Measurements from ENCODE around the gene NANS.
"Not testable (repeated sequence)": the region's sequence is repeated elsewhere in the genome, so short reads cannot be mapped to it uniquely, and the experiment has no call there.

NANS gene

GRCh38 chr9:98101868-98102273 lies 45.3 kb downstream of the NANS start:
- no peak for DNase-seq (ENCODE audit: extremely low spot score)
- no peak for TF ChIP-seq TARDBP (IDR thresholded peaks at IDR 0.05)
- no peak for TF ChIP-seq FOXM1 (IDR thresholded peaks at IDR 0.05; ENCODE audit: borderline replicate concordance)
- no peak for TF ChIP-seq NFRKB (IDR thresholded peaks at IDR 0.05)
- no peak for TF ChIP-seq ZNF384 (IDR thresholded peaks at IDR 0.05)
- no peak for TF ChIP-seq SP1 (IDR thresholded peaks at IDR 0.05)
- TF ChIP-seq FOXK2 (IDR thresholded peaks at IDR 0.05) = no peak
- TF ChIP-seq PKNOX1 (IDR thresholded peaks at IDR 0.05) = no peak
- no peak for TF ChIP-seq ELF4 (IDR thresholded peaks at IDR 0.05)
- no peak for TF ChIP-seq CTBP1 (IDR thresholded peaks at IDR 0.05; ENCODE audit: borderline replicate concordance)
- TF ChIP-seq L3MBTL2 (conservative IDR thresholded peaks at IDR 0.05) = no peak
- no peak for TF ChIP-seq ARNT (IDR thresholded peaks at IDR 0.05)
- no peak for TF ChIP-seq LEF1 (IDR thresholded peaks at IDR 0.05; ENCODE audit: borderline replicate concordance)
- no peak for TF ChIP-seq HDGF (IDR thresholded peaks at IDR 0.05; ENCODE audit: borderline replicate concordance)
- TF ChIP-seq BHLHE40 (IDR thresholded peaks at IDR 0.05; ENCODE audit: borderline replicate concordance) = no peak
- no peak for TF ChIP-seq SUZ12 (IDR thresholded peaks at IDR 0.05)
- POLR2A ChIA-PET = no interaction called here
- CTCF ChIA-PET = no interaction called here

GRCh38 chr9:98104445-98104881 lies 47.9 kb downstream of the NANS start:
- ChIA-PET POLR2A (no interaction called here), CTCF (no interaction called here)
- no peak for TF ChIP-seq ELF4 (IDR thresholded peaks at IDR 0.05)
- no peak for TF ChIP-seq FOXA1 (IDR thresholded peaks at IDR 0.05)
- no peak for DNase-seq (ENCODE audit: extremely low spot score)

- no peak for DNase-seq (ENCODE audit: extremely low spot score)
- CTCF ChIA-PET = no interaction called here
- TF ChIP-seq HDGF (IDR thresholded peaks at IDR 0.05; ENCODE audit: borderline replicate concordance) (no peak), BHLHE40 (IDR thresholded peaks at IDR 0.05; ENCODE audit: borderline replicate concordance) (no peak), NFRKB (IDR thresholded peaks at IDR 0.05) (no peak), ELF4 (IDR thresholded peaks at IDR 0.05) (no peak), LEF1 (IDR thresholded peaks at IDR 0.05; ENCODE audit: borderline replicate concordance) (no peak), L3MBTL2 (conservative IDR thresholded peaks at IDR 0.05) (no peak), ZNF384 (IDR thresholded peaks at IDR 0.05) (no peak), SUZ12 (IDR thresholded peaks at IDR 0.05) (no peak), FOXK2 (IDR thresholded peaks at IDR 0.05) (no peak), CTBP1 (IDR thresholded peaks at IDR 0.05; ENCODE audit: borderline replicate concordance) (no peak), SP1 (IDR thresholded peaks at IDR 0.05) (no peak)
- POLR2A ChIA-PET = no interaction called here
These were observed 48.5 kb downstream of the NANS start for GRCh38 chr9:98105006-98105405.

GRCh38 chr9:98107926-98108325 lies 51.4 kb downstream of the NANS start:
- DNase-seq (ENCODE audit: extremely low spot score) = no peak
- TF ChIP-seq ZNF384 (IDR thresholded peaks at IDR 0.05) = no peak
- no peak for TF ChIP-seq HDGF (IDR thresholded peaks at IDR 0.05; ENCODE audit: borderline replicate concordance)
- TF ChIP-seq NFRKB (IDR thresholded peaks at IDR 0.05) = no peak
- CTCF ChIA-PET = interaction anchor here (0.5 to 0.7 kb wide), 2 partner anchors 13 to 76 kb away, joined by 3 to 4 read pairs; no protein-coding TSS in a partner anchor
- POLR2A ChIA-PET = interaction anchor here (2.2 kb wide), 1 partner anchor 11 kb away, joined by 11 read pairs; the partner anchor contains the start of gene TRIM14

- TF ChIP-seq FOXM1 (IDR thresholded peaks at IDR 0.05; ENCODE audit: borderline replicate concordance) = no peak
- TF ChIP-seq FOXK2 (IDR thresholded peaks at IDR 0.05) = no peak
- no peak for TF ChIP-seq PKNOX1 (IDR thresholded peaks at IDR 0.05)
- no peak for TF ChIP-seq FOXA1 (IDR thresholded peaks at IDR 0.05)
- no peak for TF ChIP-seq ELF4 (IDR thresholded peaks at IDR 0.05)
- TF ChIP-seq SP1 (IDR thresholded peaks at IDR 0.05) = no peak
- ChIA-PET POLR2A (interaction anchor here (2.2 kb wide), 1 partner anchor 10 kb away, joined by 11 read pairs; the partner anchor contains the start of gene TRIM14), CTCF (interaction anchor here (0.5 to 0.7 kb wide), 4 partner anchors 12 to 76 kb away, joined by 3 to 4 read pairs (median 4); no protein-coding TSS in a partner anchor)
- no peak for DNase-seq (ENCODE audit: extremely low spot score)
These were observed 52.0 kb downstream of the NANS start for GRCh38 chr9:98108531-98109031.

GRCh38 chr9:98109052-98109451 lies 52.5 kb downstream of the NANS start:
- CTCF ChIA-PET = interaction anchor here (0.6 to 1.0 kb wide), 3 partner anchors 10 to 30 kb away, joined by 3 to 4 read pairs (median 3); partner anchors contain the start of gene TRIM14
- DNase-seq (ENCODE audit: extremely low spot score) = no peak
- POLR2A ChIA-PET = interaction anchor here (2.2 kb wide), 1 partner anchor 10 kb away, joined by 11 read pairs; the partner anchor contains the start of gene TRIM14
- TF ChIP-seq CTBP1 (IDR thresholded peaks at IDR 0.05; ENCODE audit: borderline replicate concordance) (no peak), ZNF384 (IDR thresholded peaks at IDR 0.05) (no peak), SP1 (IDR thresholded peaks at IDR 0.05) (no peak), TARDBP (IDR thresholded peaks at IDR 0.05) (no peak), FOXM1 (IDR thresholded peaks at IDR 0.05; ENCODE audit: borderline replicate concordance) (no peak), SUZ12 (IDR thresholded peaks at IDR 0.05) (no peak), BHLHE40 (IDR thresholded peaks at IDR 0.05; ENCODE audit: borderline replicate concordance) (no peak), LEF1 (IDR thresholded peaks at IDR 0.05; ENCODE audit: borderline replicate concordance) (no peak), PKNOX1 (IDR thresholded peaks at IDR 0.05) (no peak), FOXA1 (IDR thresholded peaks at IDR 0.05) (no peak), ARNT (IDR thresholded peaks at IDR 0.05) (no peak), L3MBTL2 (conservative IDR thresholded peaks at IDR 0.05) (no peak), NFRKB (IDR thresholded peaks at IDR 0.05) (no peak), HDGF (IDR thresholded peaks at IDR 0.05; ENCODE audit: borderline replicate concordance) (no peak), FOXK2 (IDR thresholded peaks at IDR 0.05) (no peak)

- POLR2A ChIA-PET, CTCF ChIA-PET: not testable (repeated sequence)
These were observed 60.6 kb downstream of the NANS start for GRCh38 chr9:98117097-98117496.

More at GRCh38 chr9:98117097-98117496, 60.6 kb downstream of the NANS start:
- not testable (repeated sequence) for DNase-seq (ENCODE audit: extremely low spot score)

Data from HEK293T (cell line).